ENCODE data around the gene SEMA4B. TPM values are rescaled to one million over a fixed set of nuclear protein-coding genes. Genes with fewer than 3 reads are reported as not detected.

The SEMA4B gene
- polyA plus RNA-seq, 3 donors, result 13.2 to 65.0 (median 22.0) TPM

- peaks cover 40 to 46% of the 10 kb centered on the region in 2 donors for H3K4me1 ChIP-seq (ENCODE audit: control insufficient read depth in 1 of 2, insufficient read depth in 2 of 2, low read length in 2 of 2)
- H3K4me1 Mint-ChIP-seq, result peaks cover 38% of the 10 kb centered on the region
These were observed 29.0 kb downstream of the SEMA4B start for GRCh38 chr15:90230071-90230494.

GRCh38 chr15:90230610-90231009, 29.5 kb downstream of the SEMA4B start:
- Histone ChIP-seq H2AFZ (ENCODE audit: insufficient read depth, low read depth, low read length, poor library complexity, severe bottlenecking) (no peak overlapping the region), H3K4me1 (ENCODE audit: control insufficient read depth in 1 of 2, insufficient read depth in 2 of 2, low read length in 2 of 2) (peaks cover 41 to 47% of the 10 kb centered on the region in 2 donors), H3K4me3 (replicated peaks in 1 of 3; ENCODE audit: low read depth in 2 of 3, low read length in 3 of 3) (peak overlapping the region in 1 of 3 experiments; percentile 96), H3K27me3 (ENCODE audit: control insufficient read depth in 2 of 2, insufficient read depth in 2 of 2, low read length in 2 of 2) (no peaks in the 10 kb centered on the region), H3K9me3 (replicated peaks in 1 of 2; ENCODE audit: control insufficient read depth in 1 of 2, insufficient read depth in 1 of 2, low read length in 2 of 2) (no peaks in the 10 kb centered on the region), H3K79me2 (ENCODE audit: insufficient read depth, low read length) (peaks cover 32% of the 10 kb centered on the region), H3K4me2 (replicated peaks; ENCODE audit: extremely low read depth, low read length, poor library complexity, severe bottlenecking) (peak overlapping the region; percentile 94), H3K9ac (ENCODE audit: insufficient read depth, low read length, poor library complexity, severe bottlenecking) (no peak overlapping the region), H4K20me1 (ENCODE audit: insufficient read depth, low read length) (peaks cover 48% of the 10 kb centered on the region), H3K27ac (ENCODE audit: low read depth in 1 of 2, low read length in 2 of 2) (peak overlapping the region; percentile 80 to 86), H3K36me3 (replicated peaks in 1 of 2; ENCODE audit: control insufficient read depth in 1 of 2, insufficient read depth in 2 of 2, low read length in 2 of 2) (peaks cover 49 to 52% of the 10 kb centered on the region in 2 donors)
- Mint-ChIP-seq H3K36me3 (peaks cover 52 to 63% of the 10 kb centered on the region in 2 donors), H3K4me1 (peaks cover 40% of the 10 kb centered on the region), H3K4me3 (peak overlapping the region in 1 of 2 donors; percentile 61), H3K27me3 (ENCODE audit: low read depth in 3 of 3) (no peaks in the 10 kb centered on the region), H3K9me3 (peaks cover 0 to 1% (median 0%) of the 10 kb centered on the region in 7 donors), H3K27ac (peak overlapping the region; percentile 95 to 98 (median 96))
- DNase-seq, result no peak
- intact Hi-C loops (cut with micrococcal nuclease), result loop anchor here (5.0 to 10.0 kb wide), 3 partner anchors 37 to 656 kb away; partner anchors contain the start of genes IQGAP1 (in 1 of the 2), NGRN (in 1 of the 2) and TICRR (in 1 of the 2)
- no peak for TF ChIP-seq CTCF (IDR thresholded peaks at IDR 0.05)
- WGBS (ENCODE audit: insufficient coverage), result 91% methylated on average over 4 of the region's 8 CpGs

More at GRCh38 chr15:90230071-90230494, 29.0 kb downstream of the SEMA4B start:
- no peak overlapping the region for H2AFZ ChIP-seq (ENCODE audit: insufficient read depth, low read depth, low read length, poor library complexity, severe bottlenecking)
- peaks cover 54 to 57% of the 10 kb centered on the region in 2 donors for H3K36me3 ChIP-seq (replicated peaks in 1 of 2; ENCODE audit: control insufficient read depth in 1 of 2, insufficient read depth in 2 of 2, low read length in 2 of 2)
- Mint-ChIP-seq H3K27me3 (ENCODE audit: low read depth in 3 of 3) (no peaks in the 10 kb centered on the region), H3K9me3 (peaks cover 0 to 1% (median 0%) of the 10 kb centered on the region in 7 donors), H3K36me3 (peaks cover 56 to 68% of the 10 kb centered on the region in 2 donors), H3K4me3 (no peak overlapping the region), H3K27ac (peak overlapping the region; percentile 46 to 97 (median 96))
- H3K27me3 ChIP-seq (ENCODE audit: control insufficient read depth in 2 of 2, insufficient read depth in 2 of 2, low read length in 2 of 2), result no peaks in the 10 kb centered on the region
- H3K4me2 ChIP-seq (replicated peaks; ENCODE audit: extremely low read depth, low read length, poor library complexity, severe bottlenecking), result no peak overlapping the region
- WGBS (ENCODE audit: insufficient coverage), result over 99% methylated on average over 10 of the region's 12 CpGs
- no peak overlapping the region for H3K9ac ChIP-seq (ENCODE audit: insufficient read depth, low read length, poor library complexity, severe bottlenecking)
- no peak overlapping the region for H3K4me3 ChIP-seq (replicated peaks in 1 of 3; ENCODE audit: low read depth in 2 of 3, low read length in 3 of 3)
- peak overlapping the region in 1 of 2 donors; percentile 80 for H3K27ac ChIP-seq (ENCODE audit: low read depth in 1 of 2, low read length in 2 of 2)
- H3K79me2 ChIP-seq (ENCODE audit: insufficient read depth, low read length), result peaks cover 32% of the 10 kb centered on the region
- H4K20me1 ChIP-seq (ENCODE audit: insufficient read depth, low read length), result peaks cover 53% of the 10 kb centered on the region
- intact Hi-C loops (cut with micrococcal nuclease), result loop anchor here (5.0 to 10.0 kb wide), 3 partner anchors 37 to 655 kb away; partner anchors contain the start of genes IQGAP1 (in 1 of the 2), NGRN (in 1 of the 2) and TICRR (in 1 of the 2)
- TF ChIP-seq CTCF (IDR thresholded peaks at IDR 0.05), result no peak
- no peak for DNase-seq
- no peaks in the 10 kb centered on the region for H3K9me3 ChIP-seq (replicated peaks in 1 of 2; ENCODE audit: control insufficient read depth in 1 of 2, insufficient read depth in 1 of 2, low read length in 2 of 2)
